ENCODE results near the gene CCR8.

- TF ChIP-seq CTCF (IDR thresholded peaks at IDR 0.05), result no peak
- no peak for TF ChIP-seq POLR2A (IDR thresholded peaks at IDR 0.05)
Observed at GRCh38 chr3:39372833-39373232, 43.3 kb downstream of the CCR8 start.

Measured in Peyer's patch (tissue), 4 donors.